ENCODE data around the gene CCDC78.

CCDC78 gene

GRCh38 chr16:710500-711075 lies 15.7 kb downstream of the CCDC78 start:
- DNase-seq (ENCODE audit: low read depth), result no peak

GRCh38 chr16:709566-710499 lies 16.4 kb downstream of the CCDC78 start:
- no peak for DNase-seq (ENCODE audit: low read depth)

GRCh38 chr16:708959-709358 lies 17.3 kb downstream of the CCDC78 start:
- no peak for DNase-seq (ENCODE audit: low read depth)

- DNase-seq (ENCODE audit: low read depth), result no peak
These were observed 18.2 kb downstream of the CCDC78 start for GRCh38 chr16:708019-708418.

- no peak for DNase-seq (ENCODE audit: low read depth)
These were observed 19.1 kb downstream of the CCDC78 start for GRCh38 chr16:707062-707538.

GRCh38 chr16:706189-707061 lies 19.8 kb downstream of the CCDC78 start:
- DNase-seq (ENCODE audit: low read depth), result no peak

GRCh38 chr16:705431-706188 lies 20.6 kb downstream of the CCDC78 start, which contains the start of gene FBXL16:
Gene FBXL16 (minus strand): TSS chr16:705801. CDS start chr16:697405, 8,396 bp downstream.
- no peak for DNase-seq (ENCODE audit: low read depth)

GRCh38 chr16:704552-705380 lies 21.5 kb downstream of the CCDC78 start:
- DNase-seq (ENCODE audit: low read depth), result no peak

GRCh38 chr16:704047-704446 lies 22.2 kb downstream of the CCDC78 start:
- no peak for DNase-seq (ENCODE audit: low read depth)

- no peak for DNase-seq (ENCODE audit: low read depth)
These were observed 22.8 kb downstream of the CCDC78 start for GRCh38 chr16:703406-703805.

- no peak for DNase-seq (ENCODE audit: low read depth)
These were observed 23.9 kb downstream of the CCDC78 start for GRCh38 chr16:702341-702740.

- no peak for DNase-seq (ENCODE audit: low read depth)
These were observed 25.3 kb downstream of the CCDC78 start for GRCh38 chr16:700684-701584.

GRCh38 chr16:698911-699671 lies 27.2 kb downstream of the CCDC78 start:
- DNase-seq (ENCODE audit: low read depth), result no peak

- DNase-seq (ENCODE audit: low read depth), result peak; percentile 75
These were observed 30.7 kb downstream of the CCDC78 start for GRCh38 chr16:695355-696089.

GRCh38 chr16:694863-695354 lies 31.3 kb downstream of the CCDC78 start:
- DNase-seq (ENCODE audit: low read depth), result no peak

- DNase-seq (ENCODE audit: low read depth), result no peak
These were observed 31.9 kb downstream of the CCDC78 start for GRCh38 chr16:694187-694862.

- DNase-seq (ENCODE audit: low read depth), result no peak
These were observed 32.5 kb downstream of the CCDC78 start for GRCh38 chr16:693766-694165.

Data from activated T-cell treated with anti-CD3 and anti-CD28 coated beads for 48 hours (primary cell).